Astrocyte (in vitro differentiated cells and primary cell): ENCODE measurements around the gene NTRK1. TPM values are rescaled to one million over a fixed set of nuclear protein-coding genes. Genes with fewer than 3 reads are reported as not detected.

Source experiments
- DNase-seq: peaks from one replicate; pipeline ENCODE4 v3.0.0-alpha.2; 2010; ENCODE audit warnings: low read depth
- FAIRE-seq: peaks from 2 replicates; lab custom pipeline; 2011; peaks lifted over from hg19 to GRCh38; lab: Jason Lieb, UNC
- H2AFZ ChIP-seq: 2 replicates; pipeline ENCODE4 v1.6.0; 2012; ENCODE audit warnings: low read depth, low read length, inconsistent platforms
- H3K27ac ChIP-seq: 2 replicates; pipeline ENCODE4 v1.5.1; 2011; ENCODE audit warnings: low read depth, low read length, inconsistent platforms
- H3K27me3 ChIP-seq: 2 replicates; pipeline ENCODE4 v1.6.0; 2011; ENCODE audit warnings: low read length, inconsistent platforms; ENCODE audit not compliant: insufficient read depth
- H3K36me3 ChIP-seq: 2 replicates; pipeline ENCODE4 v1.5.1; 2011; ENCODE audit warnings: low read length, inconsistent platforms; ENCODE audit not compliant: insufficient read depth
- H3K4me1 ChIP-seq: 2 replicates; pipeline ENCODE4 v1.5.1; 2011; ENCODE audit warnings: low read length, inconsistent platforms; ENCODE audit not compliant: insufficient read depth
- H3K4me2 ChIP-seq: 2 replicates; pipeline ENCODE4 v1.6.0; 2012; ENCODE audit warnings: low read length, inconsistent platforms
- H3K4me3 ChIP-seq: 2 replicates; pipeline ENCODE4 v1.5.1; 2011; ENCODE audit warnings: low read depth, mild to moderate bottlenecking, low read length, inconsistent platforms; ENCODE audit not compliant: insufficient read depth
- H3K79me2 ChIP-seq: 2 replicates; pipeline ENCODE4 v1.6.0; 2012; ENCODE audit warnings: mild to moderate bottlenecking, low read length, inconsistent platforms; ENCODE audit not compliant: insufficient read depth
- H3K9ac ChIP-seq: 2 replicates; pipeline ENCODE4 v1.6.0; 2012; ENCODE audit warnings: mild to moderate bottlenecking, low read length, inconsistent platforms
- H3K9me3 ChIP-seq: 2 replicates; pipeline ENCODE4 v1.5.1; 2012; ENCODE audit warnings: low read depth, mild to moderate bottlenecking, low read length, inconsistent platforms; ENCODE audit not compliant: insufficient read depth
- H4K20me1 ChIP-seq: 2 replicates; pipeline ENCODE4 v1.6.0; 2012; ENCODE audit warnings: low read length, inconsistent platforms; ENCODE audit not compliant: insufficient read depth
- H3K27ac Mint-ChIP-seq: one replicate; pipeline ENCODE4 v1.8.0; 2021; ENCODE audit warnings: mild to moderate bottlenecking, mixed read lengths; ENCODE audit not compliant: unreplicated experiment
- H3K27me3 Mint-ChIP-seq: one replicate; pipeline ENCODE4 v1.8.0; 2021; ENCODE audit warnings: low read depth, mixed read lengths; ENCODE audit not compliant: unreplicated experiment
- H3K36me3 Mint-ChIP-seq: one replicate; pipeline ENCODE4 v1.8.0; 2021; ENCODE audit warnings: low read depth, mixed read lengths; ENCODE audit not compliant: unreplicated experiment
- H3K4me1 Mint-ChIP-seq: one replicate; pipeline ENCODE4 v1.8.0; 2021; ENCODE audit warnings: low read depth, mixed read lengths; ENCODE audit not compliant: unreplicated experiment
- H3K4me3 Mint-ChIP-seq: one replicate; pipeline ENCODE4 v1.8.0; 2021; ENCODE audit warnings: mild to moderate bottlenecking, moderate library complexity, mixed read lengths; ENCODE audit not compliant: unreplicated experiment
- H3K9me3 Mint-ChIP-seq: one replicate; pipeline ENCODE4 v1.8.0; 2021; ENCODE audit warnings: mild to moderate bottlenecking, mixed read lengths; ENCODE audit not compliant: unreplicated experiment
- CTCF ChIP-seq: IDR thresholded peaks from 2 replicates; pipeline ENCODE4 v1.5.1; 2011; ENCODE audit warnings: low read depth, mild to moderate bottlenecking, inconsistent platforms, low read length, moderate library complexity; ENCODE audit not compliant: insufficient read depth
- EZH2 ChIP-seq: IDR thresholded peaks from 2 replicates; pipeline ENCODE4 v1.6.1; 2012; ENCODE audit warnings: mild to moderate bottlenecking, low read length, inconsistent platforms; ENCODE audit not compliant: insufficient read depth
- total RNA-seq: library from RNA; stranded (reverse); gene quantifications from 2 replicates; pipeline ENCODE4 v1.2.1, GENCODE V29; 2021

Gene NTRK1
- total RNA-seq, 1 donor from 2014 or later = 0.27 TPM

- Histone ChIP-seq H3K9me3 (no peaks in the 10 kb centered on the region), H3K27ac (no peak overlapping the region), H3K36me3 (no peaks in the 10 kb centered on the region), H4K20me1 (no peaks in the 10 kb centered on the region), H2AFZ (no peak overlapping the region), H3K4me2 (no peak overlapping the region), H3K79me2 (no peaks in the 10 kb centered on the region), H3K27me3 (peaks cover 39% of the 10 kb centered on the region), H3K9ac (no peak overlapping the region), H3K4me1 (no peaks in the 10 kb centered on the region), H3K4me3 (no peak overlapping the region)
- DNase-seq (no peak), FAIRE-seq (no peak)
- Mint-ChIP-seq H3K4me1 (peaks cover 6% of the 10 kb centered on the region), H3K27ac (no peak overlapping the region), H3K27me3 (peaks cover 81% of the 10 kb centered on the region), H3K4me3 (no peak overlapping the region), H3K36me3 (no peaks in the 10 kb centered on the region), H3K9me3 (no peaks in the 10 kb centered on the region)
- TF ChIP-seq EZH2 (no peak), CTCF (no peak)
Measured at GRCh38 chr1:156885314-156885713, 24.6 kb downstream of the NTRK1 start.

- Histone ChIP-seq H2AFZ (no peak overlapping the region), H3K4me1 (no peaks in the 10 kb centered on the region)
- H3K4me3 Mint-ChIP-seq = no peak overlapping the region
Measured at GRCh38 chr1:156885880-156886355, 25.3 kb downstream of the NTRK1 start.

More at GRCh38 chr1:156885880-156886355, 25.3 kb downstream of the NTRK1 start:
- no peaks in the 10 kb centered on the region for H3K36me3 Mint-ChIP-seq
- H3K9me3 Mint-ChIP-seq = no peaks in the 10 kb centered on the region
- Histone ChIP-seq H3K4me2 (no peak overlapping the region), H3K9ac (no peak overlapping the region), H3K4me3 (no peak overlapping the region), H4K20me1 (no peaks in the 10 kb centered on the region), H3K9me3 (no peaks in the 10 kb centered on the region), H3K79me2 (no peaks in the 10 kb centered on the region), H3K36me3 (no peaks in the 10 kb centered on the region), H3K27me3 (peaks cover 35% of the 10 kb centered on the region), H3K27ac (no peak overlapping the region)
- DNase-seq = no peak
- no peak for TF ChIP-seq CTCF
- no peak for TF ChIP-seq EZH2
- peaks cover 82% of the 10 kb centered on the region for H3K27me3 Mint-ChIP-seq
- FAIRE-seq = no peak
- no peak overlapping the region for H3K27ac Mint-ChIP-seq
- H3K4me1 Mint-ChIP-seq = peaks cover 7% of the 10 kb centered on the region
